K562 (cell line): Measurements from ENCODE around the gene FSHR. TPM values are rescaled to one million over a fixed set of nuclear protein-coding genes. Genes with fewer than 3 reads are reported as not detected.

Experiments used
- ATAC-seq: fragments of 200-7000 bp; cut with Tn5 transposase; 3 replicates; pipeline ENCODE4 v1.9.1; 2020; ENCODE audit warnings: moderate library complexity
- BruUV-seq: library from RNA; stranded (reverse); fragments of 400-500 nt; replicated peaks from 2 replicates; lab custom pipeline; 2021; lab: Mats Ljungman, UMichigan
- CTCF ChIA-PET: fragments of 300-600 bp; formaldehyde crosslinking; extraction: SDS; loops from one replicate; lab custom pipeline; 2021; ENCODE audit warnings: low intra/inter-chr PET ratio; lab: Yijun Ruan, JAX
- POLR2A ChIA-PET: fragments of 300-600, 350-650 bp; sonication (Branson Sonifier 250); formaldehyde crosslinking; extraction: SDS; loops from one replicate; lab custom pipeline; 2021; ENCODE audit warnings: antibody characterized with exemption, inconsistent platforms; lab: Yijun Ruan, JAX
- DNase-seq, 4 experiments: peaks; one replicate each; pipeline versions ENCODE4 v3.0.0 to v3.0.0-alpha.2; 2011 to 2018; ENCODE audit warnings: low spot score in 3 of 4, mixed read lengths in 3 of 4; ENCODE audit errors: extremely low read depth in 1 of 4
- FAIRE-seq: peaks from 2 replicates; lab custom pipeline; 2011; peaks lifted over from hg19 to GRCh38; lab: Jason Lieb, UNC
- H2AFZ ChIP-seq: 2 replicates; pipeline ENCODE4 v1.6.0; 2011; ENCODE audit warnings: low read depth, low read length, control low read depth, inconsistent platforms
- H3K27ac ChIP-seq: fragments of 200-600 bp; 3 replicates; pipeline ENCODE4 v1.8.0; 2011; ENCODE audit warnings: low read depth, mild to moderate bottlenecking, control low read depth, inconsistent platforms, low read length, moderate library complexity, mixed read lengths; ENCODE audit errors: extremely low read depth
- H3K27me3 ChIP-seq, 2 experiments: fragments of 300-600 bp in 1 of 2; 2 replicates in 1 of 2; 3 replicates in 1 of 2; pipeline versions ENCODE4 v1.6.0 to v1.8.0; 2011; ENCODE audit warnings: inconsistent platforms in 2 of 2, low read length in 2 of 2, mild to moderate bottlenecking in 1 of 2, mixed read lengths in 1 of 2, moderate library complexity in 1 of 2; ENCODE audit not compliant: control insufficient read depth in 2 of 2, insufficient read depth in 2 of 2
- H3K36me3 ChIP-seq: fragments of 300-600 bp; 3 replicates; pipeline ENCODE4 v1.8.0; 2011; ENCODE audit warnings: mild to moderate bottlenecking, low read length, inconsistent platforms; ENCODE audit not compliant: control insufficient read depth, insufficient read depth
- H3K4me1 ChIP-seq, 2 experiments: fragments of 200-600 bp in 1 of 2; replicated peaks in 1 of 2; 2 replicates in 1 of 2; 3 replicates in 1 of 2; pipeline versions ENCODE4 v1.5.1 to v1.8.0; 2011; ENCODE audit warnings: inconsistent platforms in 2 of 2, low read length in 2 of 2, mild to moderate bottlenecking in 1 of 2, mixed read lengths in 1 of 2, moderate library complexity in 1 of 2; ENCODE audit not compliant: control insufficient read depth in 2 of 2, insufficient read depth in 2 of 2
- H3K4me2 ChIP-seq: 2 replicates; pipeline ENCODE4 v1.6.1; 2011; ENCODE audit warnings: low read length, control low read depth, inconsistent platforms, mixed read lengths; ENCODE audit not compliant: insufficient read depth
- H3K4me3 ChIP-seq: fragments of 200-600 bp; sonication (generic), shearing (Covaris generic); 2 replicates; pipeline ENCODE4 v1.5.1; 2016; ENCODE audit warnings: control low read depth, inconsistent platforms
- H3K79me2 ChIP-seq: fragments of 200-600 bp; 3 replicates; pipeline ENCODE4 v1.8.0; 2011; ENCODE audit warnings: low read length, inconsistent platforms; ENCODE audit not compliant: control insufficient read depth, insufficient read depth
- H3K9ac ChIP-seq, 2 experiments: 2 replicates each; pipeline versions ENCODE4 v1.6.0 to v1.6.1; 2011; ENCODE audit warnings: low read depth in 2 of 2, low read length in 2 of 2, control low read depth in 1 of 2, inconsistent platforms in 1 of 2, mild to moderate bottlenecking in 1 of 2, mixed read lengths in 1 of 2; ENCODE audit not compliant: insufficient read depth in 1 of 2
- H3K9me1 ChIP-seq: one replicate; pipeline ENCODE4 v1.6.0; 2011; ENCODE audit warnings: inconsistent platforms, mild to moderate bottlenecking, low read length, moderate library complexity; ENCODE audit not compliant: control insufficient read depth, insufficient read depth
- H3K9me3 ChIP-seq: replicated peaks from 2 replicates; pipeline ENCODE4 v1.5.1; 2011; ENCODE audit warnings: low read depth, low read length, inconsistent platforms; ENCODE audit not compliant: control insufficient read depth, insufficient read depth
- H4K20me1 ChIP-seq: replicated peaks from 2 replicates; pipeline ENCODE4 v1.6.1; 2011; ENCODE audit warnings: low read length, inconsistent platforms, mixed read lengths; ENCODE audit not compliant: control insufficient read depth, insufficient read depth
- ARID1B ChIP-seq: fragments of 450-650 bp; IDR thresholded peaks from 2 replicates; pipeline ENCODE4 v1.6.1; 2016; ENCODE audit warnings: antibody characterized with exemption, mild to moderate bottlenecking, inconsistent platforms
- E2F4 ChIP-seq: sonication (generic); formaldehyde crosslinking; IDR thresholded peaks from 2 replicates; pipeline ENCODE4 v1.8.0; 2022; ENCODE audit warnings: mild to moderate bottlenecking, low read depth, missing genetic modification reagents
- HOMEZ ChIP-seq: fragments of 250-450 bp; sonication (Bioruptor Pico); IDR thresholded peaks from 2 replicates; pipeline ENCODE4 v1.4.0; 2020; ENCODE audit warnings: mild to moderate bottlenecking, moderate library complexity
- ID3 ChIP-seq, 2 experiments: fragments of 250-450 bp in 1 of 2; fragments of 450-650 bp in 1 of 2; sonication (Bioruptor Pico) in 1 of 2; IDR thresholded peaks; 2 replicates each; pipeline versions ENCODE4 v1.6.1 to v1.8.0; 2016 to 2021; ENCODE audit warnings: mild to moderate bottlenecking in 2 of 2, moderate library complexity in 2 of 2, missing compliant biosample characterization in 1 of 2, missing genetic modification characterization in 1 of 2
- NELFE ChIP-seq: IDR thresholded peaks from 2 replicates; pipeline ENCODE4 v1.6.1; 2011; ENCODE audit warnings: mild to moderate bottlenecking; ENCODE audit not compliant: insufficient read depth, insufficient read length
- RBM15 ChIP-seq: fragments of 200-400 bp; formaldehyde crosslinking; IDR thresholded peaks from 2 replicates; pipeline ENCODE4 v1.6.1; 2018; ENCODE audit warnings: mild to moderate bottlenecking, low read length, moderate library complexity; ENCODE audit not compliant: insufficient read depth
- TAF1 ChIP-seq: IDR thresholded peaks from 2 replicates; pipeline ENCODE4 v1.6.1; 2011; ENCODE audit warnings: mild to moderate bottlenecking, low read length, moderate library complexity; ENCODE audit not compliant: insufficient read depth, control insufficient read depth, severe bottlenecking; ENCODE audit errors: extremely low read depth
- ZKSCAN3 ChIP-seq: fragments of 250-450 bp; sonication (Bioruptor Pico); IDR thresholded peaks from 2 replicates; pipeline ENCODE4 v1.4.0; 2020
- ZNF239 ChIP-seq: fragments of 250-450 bp; sonication (Bioruptor Pico); IDR thresholded peaks from 2 replicates; pipeline ENCODE4 v1.4.0; 2020; ENCODE audit warnings: mild to moderate bottlenecking
- ZNF277 ChIP-seq: fragments of 250-450 bp; sonication (Bioruptor Pico); IDR thresholded peaks from 2 replicates; pipeline ENCODE4 v1.8.0; 2022; ENCODE audit warnings: inconsistent platforms, mild to moderate bottlenecking, moderate library complexity, borderline replicate concordance
- ZNF311 ChIP-seq: fragments of 250-450 bp; sonication (Bioruptor Pico); IDR thresholded peaks from 2 replicates; pipeline ENCODE4 v1.4.0; 2020; ENCODE audit warnings: mild to moderate bottlenecking, moderate library complexity
- WGBS: fragments of 100-300 bp; shearing (Covaris generic); methylation state at CpG from one replicate; pipeline ENCODE4 v1.1.6; 2016; ENCODE audit warnings: low coverage, mixed read lengths; ENCODE audit not compliant: insufficient coverage; ENCODE audit errors: missing lambda C conversion rate; 5-methylcytosine and 5-hydroxymethylcytosine counted together
- in situ Hi-C: fragments of 300-500 bp; cut with MboI; formaldehyde crosslinking; loops from 4 replicates; pipeline ENCODE4 v1.15.0; 2018; ENCODE audit warnings: inconsistent platforms, mixed read lengths
- intact Hi-C: fragments of 100-400 bp; cut with micrococcal nuclease; formaldehyde crosslinking; loops from 2 replicates; pipeline ENCODE4 v1.14.2; 2022
- polyA plus RNA-seq, 8 experiments: library from polyadenylated mRNA; depleted of rRNA in 4 of 8; stranded (reverse) in 5 of 8; unstranded in 3 of 8; fragments of >200 nt; fragmentation: Nextera tagmentation in 2 of 8; fragmentation: Illumina TruSeq in 1 of 8; extraction: Ambion mirVana in 2 of 8; extraction: Trizol in 1 of 8; gene quantifications; 2 replicates each; pipeline versions ENCODE4 v1.2.1 to v1.2.3, GENCODE V29; 2011 to 2014; ENCODE audit warnings: inconsistent platforms in 1 of 8, missing spikeins in 1 of 8
- total RNA-seq, 7 experiments: library from RNA; depleted of rRNA in 6 of 7; stranded (reverse); fragments of >200 nt in 6 of 7; fragmentation: Illumina TruSeq in 2 of 7; extraction: Trizol in 2 of 7; gene quantifications; 2 replicates each; pipeline versions ENCODE4 v1.2.1 to v1.2.3, GENCODE V29; 2011 to 2021; ENCODE audit warnings: low replicate concordance in 1 of 7

FSHR gene
- total and polyA plus RNA-seq, 9 of the 15 experiments (the other 6 are each of a cell fraction or from before 2014, with no cell fraction given), result not detected

GRCh38 chr2:49041061-49041460 is 113.3 kb downstream of the FSHR start:
- POLR2A ChIA-PET, result no interaction called here
- no peak overlapping the region for H3K9ac ChIP-seq
- ATAC-seq (no peak), DNase-seq (no peak), FAIRE-seq (no peak)
- intact Hi-C loops (no loop called here), in situ Hi-C loops (no loop called here)
- no peak overlapping the region for H2AFZ ChIP-seq
- H3K9me1 ChIP-seq, result no peaks in the 10 kb centered on the region
- no peak overlapping the region for H3K4me3 ChIP-seq
- H3K27ac ChIP-seq, result no peak overlapping the region
- no TSS peak for BruUV-seq
- no peak overlapping the region for H3K4me2 ChIP-seq
- H3K9me3 ChIP-seq, result no peaks in the 10 kb centered on the region
- 0% methylated on average over 4 of the region's 4 CpGs for WGBS
- CTCF ChIA-PET, result no interaction called here
- TF ChIP-seq ZNF311 (CRISPR knock-in tag) (no peak), ARID1B (no peak)
- TF ChIP-seq, all 486 proteins: peak for 0
- H3K79me2 ChIP-seq, result no peaks in the 10 kb centered on the region
- H3K36me3 ChIP-seq, result no peaks in the 10 kb centered on the region
- H3K27me3 ChIP-seq, result no peaks in the 10 kb centered on the region
- H3K4me1 ChIP-seq, result no peaks in the 10 kb centered on the region
- H4K20me1 ChIP-seq, result no peaks in the 10 kb centered on the region

- no peaks in the 10 kb centered on the region for H3K4me1 ChIP-seq
- H3K9me3 ChIP-seq, result no peaks in the 10 kb centered on the region
- H4K20me1 ChIP-seq, result no peaks in the 10 kb centered on the region
- DNase-seq (no peak), ATAC-seq (no peak), FAIRE-seq (no peak)
- intact Hi-C loops, result no loop called here
- no peaks in the 10 kb centered on the region for H3K9me1 ChIP-seq
- H2AFZ ChIP-seq, result no peak overlapping the region
- in situ Hi-C loops, result no loop called here
- no peak overlapping the region for H3K4me3 ChIP-seq
- CTCF ChIA-PET, result no interaction called here
- no TSS peak for BruUV-seq
- no peaks in the 10 kb centered on the region for H3K79me2 ChIP-seq
- POLR2A ChIA-PET, result no interaction called here
- H3K4me2 ChIP-seq, result no peak overlapping the region
- H3K36me3 ChIP-seq, result no peaks in the 10 kb centered on the region
- no peak overlapping the region for H3K27ac ChIP-seq
- H3K9ac ChIP-seq, result no peak overlapping the region
- no peaks in the 10 kb centered on the region for H3K27me3 ChIP-seq
- TF ChIP-seq TAF1 (no peak), ID3 (CRISPR knock-in tag; IDR thresholded peaks at IDR 0.05) (no peak), ID3 (tag; IDR thresholded peaks at IDR 0.05) (no peak), NELFE (no peak), RBM15 (no peak), E2F4 (no peak), ZNF239 (no peak), ZNF277 (CRISPR knock-in tag) (no peak), HOMEZ (CRISPR knock-in tag) (no peak), ZKSCAN3 (no peak)
Observed at GRCh38 chr2:49037197-49037596, 117.1 kb downstream of the FSHR start.
